BLaER1 treated with 17β-estradiol and CSF1 and Interleukin-3, amounts not matched to agents 10 nM and 100 nM (cell line): Measurements from ENCODE around the gene SCN8A.
A peak's percentile ranks its signal among the peaks of the same experiment; 100 is the strongest.

Experiments
- H3K27ac ChIP-seq, 11 experiments: shearing (Covaris generic); formaldehyde crosslinking; 2 replicates each; pipeline ENCODE4 v1.8.1; 2022
- H3K27me3 ChIP-seq, 11 experiments: shearing (Covaris generic); formaldehyde crosslinking; 2 replicates each; pipeline ENCODE4 v1.8.1; 2022
- H3K36me3 ChIP-seq, 11 experiments: shearing (Covaris generic); formaldehyde crosslinking; 2 replicates each; pipeline ENCODE4 v1.8.1; 2022
- H3K4me1 ChIP-seq, 10 experiments: shearing (Covaris generic); formaldehyde crosslinking; 2 replicates each; pipeline ENCODE4 v1.8.1; 2022
- H3K4me2 ChIP-seq, 11 experiments: shearing (Covaris generic); formaldehyde crosslinking; 2 replicates each; pipeline ENCODE4 v1.8.1; 2022
- H3K4me3 ChIP-seq, 10 experiments: shearing (Covaris generic); formaldehyde crosslinking; 2 replicates each; pipeline ENCODE4 v1.8.1; 2022
- H3K9ac ChIP-seq, 11 experiments: shearing (Covaris generic); formaldehyde crosslinking; 2 replicates each; pipeline ENCODE4 v1.8.1; 2022
- H3K9me3 ChIP-seq, 11 experiments: shearing (Covaris generic); formaldehyde crosslinking; replicated peaks in 1 of 11; 2 replicates each; pipeline ENCODE4 v1.8.1; 2022
- H4K20me1 ChIP-seq, 11 experiments: shearing (Covaris generic); formaldehyde crosslinking; 2 replicates each; pipeline ENCODE4 v1.8.1; 2022
- Cebpa-rat ChIP-seq, 11 experiments: shearing (Covaris generic); IDR thresholded peaks; 2 replicates each; pipeline ENCODE4 v1.8.1; 2022

The SCN8A gene

GRCh38 chr12:51706206-51706605 is 115.2 kb downstream of the SCN8A start:
- Histone ChIP-seq H3K9ac (no peak overlapping the region), H3K9me3 (no peaks in the 10 kb centered on the region), H3K27ac (no peak overlapping the region), H4K20me1 (no peaks in the 10 kb centered on the region), H3K4me3 (no peak overlapping the region), H3K36me3 (no peaks in the 10 kb centered on the region), H3K4me1 (peaks cover 0 to 32% (median 13%) of the 10 kb centered on the region in 10 experiments; a peak in 17 of 20 replicates), H3K4me2 (no peak overlapping the region), H3K27me3 (no peaks in the 10 kb centered on the region)
- TF ChIP-seq Cebpa-rat (IDR thresholded peaks at IDR 0.05): no peak

- H3K27ac ChIP-seq: no peak overlapping the region
- no peak overlapping the region for H3K9ac ChIP-seq
- H3K4me3 ChIP-seq: no peak overlapping the region
- no peaks in the 10 kb centered on the region for H3K27me3 ChIP-seq
- H3K4me2 ChIP-seq: no peak overlapping the region
- no peak for TF ChIP-seq Cebpa-rat (IDR thresholded peaks at IDR 0.05)
- no peaks in the 10 kb centered on the region for H3K36me3 ChIP-seq
- H4K20me1 ChIP-seq: no peaks in the 10 kb centered on the region
- no peaks in the 10 kb centered on the region for H3K4me1 ChIP-seq
- H3K9me3 ChIP-seq: no peaks in the 10 kb centered on the region
These were observed 123.6 kb downstream of the SCN8A start for GRCh38 chr12:51714666-51715065.

- Histone ChIP-seq H3K9ac (no peak overlapping the region), H3K27ac (no peak overlapping the region), H3K27me3 (no peaks in the 10 kb centered on the region), H3K4me1 (peaks cover 0 to 5% (median 0%) of the 10 kb centered on the region in 10 experiments; a peak in 1 of 20 replicates), H3K4me2 (no peak overlapping the region), H3K9me3 (peaks cover 0 to 3% (median 0%) of the 10 kb centered on the region in 11 experiments; a peak in 1 of 22 replicates), H4K20me1 (no peaks in the 10 kb centered on the region), H3K4me3 (no peak overlapping the region), H3K36me3 (no peaks in the 10 kb centered on the region)
- TF ChIP-seq Cebpa-rat (IDR thresholded peaks at IDR 0.05): no peak
These were observed 126.4 kb downstream of the SCN8A start for GRCh38 chr12:51717326-51717925.

DNA sequence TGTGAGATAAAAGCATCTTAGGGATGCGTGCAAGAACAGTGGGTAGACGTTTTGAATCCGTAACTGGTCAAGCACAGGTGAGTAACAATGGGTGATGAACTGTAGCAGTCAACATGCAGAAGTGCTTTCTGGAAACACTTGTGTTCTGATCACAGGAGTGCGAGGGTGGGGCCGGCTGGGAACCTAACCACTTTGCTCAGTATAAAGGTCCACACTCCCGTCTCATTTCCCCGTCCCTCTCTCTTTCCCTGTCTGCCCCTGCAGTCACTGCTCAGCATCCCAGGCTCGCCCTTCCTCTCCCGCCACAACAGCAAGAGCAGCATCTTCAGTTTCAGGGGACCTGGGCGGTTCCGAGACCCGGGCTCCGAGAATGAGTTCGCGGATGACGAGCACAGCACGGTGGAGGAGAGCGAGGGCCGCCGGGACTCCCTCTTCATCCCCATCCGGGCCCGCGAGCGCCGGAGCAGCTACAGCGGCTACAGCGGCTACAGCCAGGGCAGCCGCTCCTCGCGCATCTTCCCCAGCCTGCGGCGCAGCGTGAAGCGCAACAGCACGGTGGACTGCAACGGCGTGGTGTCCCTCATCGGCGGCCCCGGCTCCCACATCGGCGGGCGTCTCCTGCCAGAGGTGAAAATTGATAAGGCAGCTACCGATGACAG is 130.4 kb downstream of the SCN8A start:
- no peak for TF ChIP-seq Cebpa-rat (IDR thresholded peaks at IDR 0.05)
- Histone ChIP-seq H4K20me1 (no peaks in the 10 kb centered on the region), H3K4me3 (no peak overlapping the region), H3K4me2 (no peak overlapping the region), H3K36me3 (no peaks in the 10 kb centered on the region), H3K4me1 (peaks cover 0 to 8% (median 0%) of the 10 kb centered on the region in 10 experiments; a peak in 1 of 20 replicates), H3K27me3 (no peaks in the 10 kb centered on the region), H3K9ac (no peak overlapping the region), H3K9me3 (peaks cover 0 to 3% (median 0%) of the 10 kb centered on the region in 11 experiments; a peak in 1 of 22 replicates), H3K27ac (no peak overlapping the region)

DNA sequence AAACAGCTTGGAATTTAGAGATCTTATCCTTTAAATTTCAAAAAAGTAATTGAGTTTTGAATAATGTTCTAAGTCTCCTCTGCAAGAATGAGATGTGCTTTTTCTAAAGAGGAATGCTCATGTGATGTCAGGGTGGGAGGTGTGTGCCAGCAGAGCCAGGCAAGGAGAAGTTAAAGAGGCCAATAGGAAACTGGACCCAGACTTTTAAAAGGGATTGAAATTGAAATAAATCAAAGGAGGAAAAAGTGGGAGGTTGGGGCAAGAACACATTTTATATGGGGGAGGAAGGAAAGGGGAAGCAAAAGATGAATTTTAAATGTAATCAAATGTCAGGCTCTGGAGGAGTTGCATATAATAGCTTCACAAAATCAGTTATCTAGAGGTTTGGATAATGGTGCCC is 131.4 kb downstream of the SCN8A start:
- no peak overlapping the region for H3K27ac ChIP-seq
- TF ChIP-seq Cebpa-rat (IDR thresholded peaks at IDR 0.05): no peak
- H3K9ac ChIP-seq: no peak overlapping the region
- peaks cover 0 to 8% (median 0%) of the 10 kb centered on the region in 10 experiments; a peak in 1 of 20 replicates for H3K4me1 ChIP-seq
- H3K4me3 ChIP-seq: no peak overlapping the region
- peak overlapping the region in 1 of 11 experiments; percentile 7; a peak in 1 of 22 replicates for H3K4me2 ChIP-seq
- H3K36me3 ChIP-seq: no peaks in the 10 kb centered on the region
- H3K9me3 ChIP-seq: peaks cover 0 to 3% (median 0%) of the 10 kb centered on the region in 11 experiments; a peak in 1 of 22 replicates
- H4K20me1 ChIP-seq: no peaks in the 10 kb centered on the region
- H3K27me3 ChIP-seq: no peaks in the 10 kb centered on the region

- Histone ChIP-seq H3K36me3 (no peaks in the 10 kb centered on the region), H3K9ac (no peak overlapping the region), H3K4me3 (no peak overlapping the region), H3K27ac (no peak overlapping the region), H3K27me3 (no peaks in the 10 kb centered on the region), H3K4me1 (peaks cover 0 to 8% (median 0%) of the 10 kb centered on the region in 10 experiments; a peak in 1 of 20 replicates), H4K20me1 (no peaks in the 10 kb centered on the region), H3K4me2 (no peak overlapping the region), H3K9me3 (peaks cover 0 to 3% (median 0%) of the 10 kb centered on the region in 11 experiments; a peak in 1 of 22 replicates)
- TF ChIP-seq Cebpa-rat (IDR thresholded peaks at IDR 0.05): no peak
These were observed 135.1 kb downstream of the SCN8A start for GRCh38 chr12:51726161-51726560.

DNA sequence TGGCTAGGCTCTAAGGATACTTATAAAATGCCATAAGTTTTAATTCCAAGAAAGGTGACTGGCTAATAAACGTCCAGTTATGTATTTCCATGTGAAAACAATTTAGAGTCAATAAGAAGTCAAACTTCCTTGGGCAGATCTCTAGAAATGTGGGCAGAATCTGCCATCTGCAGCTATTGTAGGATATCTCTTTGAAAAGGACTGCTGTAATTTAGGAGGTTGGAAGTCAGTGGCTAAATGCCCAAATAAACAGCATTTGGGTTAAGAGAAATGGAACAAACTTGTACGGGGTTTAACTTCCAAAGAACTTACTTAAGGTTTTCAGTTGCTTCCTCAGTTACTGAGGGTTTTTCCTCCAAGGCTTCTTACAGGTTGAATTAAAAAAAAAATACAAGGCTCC is 135.9 kb downstream of the SCN8A start:
- Histone ChIP-seq H3K9me3 (peaks cover 0 to 1% (median 0%) of the 10 kb centered on the region in 11 experiments; a peak in 4 of 22 replicates), H4K20me1 (no peaks in the 10 kb centered on the region), H3K36me3 (no peaks in the 10 kb centered on the region), H3K9ac (no peak overlapping the region), H3K4me3 (no peak overlapping the region), H3K27me3 (no peaks in the 10 kb centered on the region), H3K4me1 (peaks cover 0 to 8% (median 0%) of the 10 kb centered on the region in 10 experiments; a peak in 1 of 20 replicates), H3K27ac (no peak overlapping the region), H3K4me2 (no peak overlapping the region)
- no peak for TF ChIP-seq Cebpa-rat (IDR thresholded peaks at IDR 0.05)

- TF ChIP-seq Cebpa-rat (IDR thresholded peaks at IDR 0.05): no peak
- H3K4me3 ChIP-seq: no peak overlapping the region
- no peak overlapping the region for H3K27ac ChIP-seq
- H3K9me3 ChIP-seq: peaks cover 9 to 24% (median 17%) of the 10 kb centered on the region in 11 experiments; a peak in 21 of 22 replicates
- no peaks in the 10 kb centered on the region for H3K36me3 ChIP-seq
- no peak overlapping the region for H3K4me2 ChIP-seq
- H3K27me3 ChIP-seq: no peaks in the 10 kb centered on the region
- H3K4me1 ChIP-seq: no peaks in the 10 kb centered on the region
- no peaks in the 10 kb centered on the region for H4K20me1 ChIP-seq
- no peak overlapping the region for H3K9ac ChIP-seq
These were observed 138.3 kb downstream of the SCN8A start for GRCh38 chr12:51729331-51729730.

DNA sequence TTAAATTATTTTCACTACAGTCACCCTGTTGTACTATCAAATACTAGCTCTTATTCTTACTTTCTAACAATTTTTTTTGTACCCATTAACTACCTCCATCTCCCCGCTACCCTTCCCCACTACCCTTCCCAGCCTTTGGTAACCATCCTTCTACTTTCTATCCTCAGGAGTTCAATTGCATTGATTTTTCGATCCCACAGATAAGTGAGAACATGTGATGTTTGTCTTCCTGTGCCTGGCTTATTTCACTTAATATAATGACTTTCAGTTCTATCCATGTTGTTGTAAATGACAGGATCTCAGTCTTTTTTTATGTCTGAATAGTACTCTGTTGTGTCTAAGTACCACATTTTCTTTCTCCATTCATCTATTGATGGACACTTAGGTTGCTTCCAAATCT is 139.7 kb downstream of the SCN8A start:
- Histone ChIP-seq H3K4me3 (no peak overlapping the region), H3K36me3 (no peaks in the 10 kb centered on the region), H3K4me2 (no peak overlapping the region), H3K9me3 (peaks cover 13 to 38% (median 26%) of the 10 kb centered on the region in 11 experiments; a peak in 21 of 22 replicates), H3K4me1 (no peaks in the 10 kb centered on the region), H4K20me1 (no peaks in the 10 kb centered on the region), H3K9ac (no peak overlapping the region), H3K27me3 (no peaks in the 10 kb centered on the region), H3K27ac (no peak overlapping the region)
- TF ChIP-seq Cebpa-rat (IDR thresholded peaks at IDR 0.05): no peak
